GM18517 (cell line): Measurements from ENCODE around the gene NUTM2B.
"Not testable (repeated sequence)": the region's sequence is repeated elsewhere in the genome, so short reads cannot be mapped to it uniquely, and the experiment has no call there.

Source experiments
- ATAC-seq: cut with Tn5 transposase; IDR thresholded peaks from one replicate; pipeline ENCODE4 v1.9.1; 2021; ENCODE audit warnings: mild to moderate bottlenecking, moderate library complexity; ENCODE audit not compliant: unreplicated experiment

Gene NUTM2B

DNA sequence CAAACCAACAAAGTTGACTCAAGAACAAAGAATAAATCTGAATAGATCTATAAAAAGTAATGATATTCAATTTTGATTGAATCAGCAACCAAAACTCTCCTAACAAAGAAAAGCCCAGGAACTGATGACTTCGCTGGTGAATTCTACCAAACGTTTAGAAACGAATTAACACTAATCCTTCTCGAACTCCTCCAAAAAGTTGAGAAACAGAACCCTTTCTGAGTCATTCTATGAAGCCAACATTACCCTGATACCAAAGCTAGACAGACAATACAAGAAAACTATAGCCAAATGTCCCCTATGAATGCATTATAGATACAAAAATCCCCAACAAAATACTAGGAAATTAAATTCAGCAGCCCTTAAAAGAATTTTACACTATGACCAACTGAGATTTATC, 17.0 kb downstream of the NUTM2B start:
- not testable (repeated sequence) for ATAC-seq

DNA sequence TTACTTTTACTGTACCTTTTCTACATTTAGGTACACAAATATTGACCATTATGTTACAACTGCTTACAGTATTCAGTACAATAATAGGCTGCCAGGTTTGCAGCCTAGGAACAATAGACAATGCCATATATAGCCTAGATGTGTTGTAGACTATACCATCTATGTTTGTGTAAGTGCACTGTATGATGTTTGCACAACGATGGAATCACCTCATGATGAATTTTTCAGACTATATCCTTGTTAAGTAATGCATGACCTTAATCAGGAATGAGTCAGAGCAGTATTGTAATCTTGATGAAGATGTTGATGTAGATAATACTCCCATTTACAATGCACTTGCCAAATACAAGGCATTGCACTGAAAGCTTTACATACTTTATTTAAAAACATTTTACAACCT, 23.6 kb downstream of the NUTM2B start:
- not testable (repeated sequence) for ATAC-seq

DNA sequence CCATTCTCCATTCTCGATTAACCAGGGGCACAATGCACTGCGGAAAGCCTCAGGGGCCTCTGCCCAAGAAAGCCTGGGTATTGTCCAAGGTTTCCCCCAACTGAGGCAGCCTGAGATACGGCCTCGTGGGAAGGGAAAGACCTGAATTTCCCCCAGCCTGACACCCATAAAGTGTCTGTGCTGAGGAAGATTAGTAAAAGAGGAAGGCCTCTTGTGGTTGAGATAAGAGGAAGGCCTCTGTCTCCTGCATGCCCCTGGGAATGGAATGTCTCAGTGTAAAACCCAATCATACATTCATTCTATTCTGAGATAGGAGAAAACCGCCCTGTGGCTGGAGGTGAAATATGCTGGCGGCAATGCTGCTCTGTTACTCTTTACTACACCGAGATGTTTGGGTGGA, 41.8 kb downstream of the NUTM2B start:
- ATAC-seq = not testable (repeated sequence)

GRCh38 chr10:79748510-79748909, 45.5 kb downstream of the NUTM2B start:
- ATAC-seq = not testable (repeated sequence)

DNA sequence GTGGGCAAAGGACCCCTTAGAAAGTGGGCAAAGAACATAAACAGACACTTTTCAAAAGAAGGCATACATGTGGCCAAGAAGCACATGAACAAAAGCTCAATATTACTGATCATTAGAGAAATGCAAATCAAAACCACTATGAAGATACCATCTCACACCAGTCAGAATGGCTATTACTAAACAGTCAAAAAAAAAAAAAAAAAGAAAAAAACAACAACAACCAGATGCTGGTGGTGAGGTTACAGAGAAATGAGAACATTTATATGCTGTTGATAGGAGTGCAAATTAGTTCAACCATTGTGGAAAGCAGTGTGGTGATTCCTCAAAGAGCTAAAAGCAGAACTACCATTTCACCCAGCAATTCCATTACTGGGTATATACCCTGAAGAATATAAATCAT, 50.6 kb downstream of the NUTM2B start:
- not testable (repeated sequence) for ATAC-seq

- not testable (repeated sequence) for ATAC-seq
These were observed 55.4 kb downstream of the NUTM2B start for GRCh38 chr10:79758297-79758993.
